ENCODE results near the gene ATG2B. TPM values are rescaled to one million over a fixed set of nuclear protein-coding genes. Genes with fewer than 3 reads are reported as not detected.

Gene ATG2B
- total RNA-seq, 3 donors from 2014 or later: 14.9 to 17.9 (median 17.4) TPM

DNA sequence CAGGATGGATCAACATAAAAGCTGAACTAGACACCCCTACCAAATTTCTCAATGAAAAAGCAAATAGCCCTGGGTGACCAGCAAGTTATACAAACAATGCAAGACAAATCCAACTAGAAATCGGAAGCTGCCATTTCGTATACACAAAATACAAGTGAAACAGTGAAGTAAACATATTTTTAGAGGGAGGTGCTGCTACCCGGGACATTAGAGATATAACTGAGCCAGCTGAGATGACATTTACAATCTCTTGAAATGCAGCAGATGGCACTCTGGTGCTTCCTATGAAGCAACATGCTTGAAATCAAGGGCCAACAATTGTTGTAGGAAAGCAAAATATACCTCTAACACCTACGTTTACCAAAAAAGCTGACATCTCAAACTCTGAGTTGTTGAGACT, 81.7 kb downstream of the ATG2B start:
- no peak for ATAC-seq
- Mint-ChIP-seq H3K9me3 (peaks cover 4% of the 10 kb centered on the region), H3K36me3 (ENCODE audit: insufficient read depth) (peaks cover 18% of the 10 kb centered on the region)

DNA sequence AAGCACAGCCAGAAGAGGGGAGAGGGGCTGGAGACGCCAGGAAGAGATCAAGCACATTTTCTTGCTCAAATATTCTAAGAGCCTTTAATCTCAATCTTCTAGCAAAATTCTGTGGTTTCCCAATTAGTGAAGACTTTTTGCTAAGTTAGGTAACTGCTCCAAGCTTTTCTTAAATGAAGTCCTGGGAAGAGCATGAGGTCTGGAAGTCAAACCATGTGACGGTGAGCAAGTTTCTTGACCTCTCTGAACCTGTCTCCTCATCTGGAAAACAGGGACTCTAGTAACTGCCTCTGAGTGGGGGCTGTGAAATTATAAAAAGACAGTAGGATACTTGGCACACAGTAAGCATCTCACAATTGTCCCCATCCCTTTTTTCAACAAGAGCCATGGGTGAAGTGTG, 83.0 kb downstream of the ATG2B start:
- Mint-ChIP-seq H3K9me3 (peaks cover 4% of the 10 kb centered on the region), H3K4me3 (no peak overlapping the region), H3K36me3 (ENCODE audit: insufficient read depth) (peaks cover 11% of the 10 kb centered on the region), H3K4me1 (ENCODE audit: low read depth) (no peaks in the 10 kb centered on the region), H3K27me3 (ENCODE audit: low read depth) (no peaks in the 10 kb centered on the region)
- DNase-seq (no peak), ATAC-seq (no peak)

More for the DNA sequence above, 81.7 kb downstream of the ATG2B start:
- DNase-seq: no peak
- H3K27me3 Mint-ChIP-seq (ENCODE audit: low read depth): no peaks in the 10 kb centered on the region
- H3K4me1 Mint-ChIP-seq (ENCODE audit: low read depth): no peaks in the 10 kb centered on the region
- H3K4me3 Mint-ChIP-seq: no peak overlapping the region

DNA sequence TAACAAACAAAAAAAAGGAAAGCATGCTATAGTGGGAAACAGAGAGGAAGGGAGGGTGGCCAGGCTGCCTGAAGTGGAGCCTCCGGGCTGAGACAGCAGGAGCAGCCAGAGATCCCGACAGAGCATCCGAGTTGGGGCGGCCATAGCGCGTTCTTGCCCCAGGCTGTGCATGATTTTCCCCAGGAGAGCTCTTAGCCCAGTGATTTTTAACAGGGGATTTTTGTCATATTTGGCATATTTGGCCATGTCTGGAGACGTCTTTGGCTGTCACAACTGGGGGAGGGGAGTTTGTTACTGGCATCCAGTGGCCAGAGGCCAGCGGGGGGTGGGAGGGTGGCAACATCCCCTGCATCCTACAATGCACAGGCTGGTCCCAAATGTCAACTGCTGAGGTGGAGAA, 83.6 kb downstream of the ATG2B start:
- DNase-seq: no peak
- ATAC-seq: no peak
- no peaks in the 10 kb centered on the region for H3K4me1 Mint-ChIP-seq (ENCODE audit: low read depth)
- H3K9me3 Mint-ChIP-seq: peaks cover 4% of the 10 kb centered on the region
- no peaks in the 10 kb centered on the region for H3K27me3 Mint-ChIP-seq (ENCODE audit: low read depth)
- no peak overlapping the region for H3K4me3 Mint-ChIP-seq
- H3K36me3 Mint-ChIP-seq (ENCODE audit: insufficient read depth): peaks cover 8% of the 10 kb centered on the region

- DNase-seq: no peak
- no peak overlapping the region for H3K4me3 Mint-ChIP-seq
- no peaks in the 10 kb centered on the region for H3K27me3 Mint-ChIP-seq (ENCODE audit: low read depth)
- H3K4me1 Mint-ChIP-seq (ENCODE audit: low read depth): no peaks in the 10 kb centered on the region
- H3K9me3 Mint-ChIP-seq: peaks cover 4% of the 10 kb centered on the region
- ATAC-seq: no peak
- peaks cover 4% of the 10 kb centered on the region for H3K36me3 Mint-ChIP-seq (ENCODE audit: insufficient read depth)
These were observed 85.3 kb downstream of the ATG2B start for GRCh38 chr14:96277890-96278289.

GRCh38 chr14:96275177-96276112, 87.7 kb downstream of the ATG2B start:
- ATAC-seq: peak in 1 of 2 donors; percentile 32
- Mint-ChIP-seq H3K36me3 (ENCODE audit: insufficient read depth) (peaks cover 4% of the 10 kb centered on the region), H3K4me1 (ENCODE audit: low read depth) (no peaks in the 10 kb centered on the region), H3K9me3 (peaks cover 4% of the 10 kb centered on the region), H3K4me3 (no peak overlapping the region), H3K27me3 (ENCODE audit: low read depth) (no peaks in the 10 kb centered on the region)
- DNase-seq: peak; percentile 67

GRCh38 chr14:96274543-96274942, 88.6 kb downstream of the ATG2B start:
- H3K36me3 Mint-ChIP-seq (ENCODE audit: insufficient read depth): peaks cover 3% of the 10 kb centered on the region
- H3K27me3 Mint-ChIP-seq (ENCODE audit: low read depth): no peaks in the 10 kb centered on the region
- ATAC-seq (no peak), DNase-seq (no peak)
- H3K4me1 Mint-ChIP-seq (ENCODE audit: low read depth): no peaks in the 10 kb centered on the region
- H3K9me3 Mint-ChIP-seq: peaks cover 4% of the 10 kb centered on the region
- no peak overlapping the region for H3K4me3 Mint-ChIP-seq

DNA sequence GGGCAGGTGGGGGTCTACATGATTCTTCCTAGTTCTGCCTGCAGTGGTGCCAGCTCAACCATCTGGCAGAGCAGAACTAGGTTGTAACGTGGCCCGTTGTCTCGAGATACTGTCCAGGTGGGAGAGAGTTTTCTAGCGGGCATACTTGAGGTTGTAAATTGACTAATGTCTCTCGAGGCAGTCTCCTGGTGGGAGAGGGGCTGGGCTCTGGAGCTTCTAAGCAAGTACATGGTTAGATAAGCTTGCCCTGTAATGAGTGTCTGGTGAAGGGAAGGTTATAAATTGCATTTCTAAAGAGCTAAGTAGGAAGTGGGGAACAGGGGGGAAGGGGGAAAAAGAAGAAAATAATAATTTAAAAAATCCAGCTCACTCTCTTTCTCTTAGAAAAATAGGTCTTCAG, 89.0 kb downstream of the ATG2B start:
- peaks cover 4% of the 10 kb centered on the region for H3K9me3 Mint-ChIP-seq
- H3K27me3 Mint-ChIP-seq (ENCODE audit: low read depth): no peaks in the 10 kb centered on the region
- no peaks in the 10 kb centered on the region for H3K36me3 Mint-ChIP-seq (ENCODE audit: insufficient read depth)
- ATAC-seq (no peak), DNase-seq (no peak)
- H3K4me1 Mint-ChIP-seq (ENCODE audit: low read depth): no peaks in the 10 kb centered on the region
- H3K4me3 Mint-ChIP-seq: no peak overlapping the region

DNA sequence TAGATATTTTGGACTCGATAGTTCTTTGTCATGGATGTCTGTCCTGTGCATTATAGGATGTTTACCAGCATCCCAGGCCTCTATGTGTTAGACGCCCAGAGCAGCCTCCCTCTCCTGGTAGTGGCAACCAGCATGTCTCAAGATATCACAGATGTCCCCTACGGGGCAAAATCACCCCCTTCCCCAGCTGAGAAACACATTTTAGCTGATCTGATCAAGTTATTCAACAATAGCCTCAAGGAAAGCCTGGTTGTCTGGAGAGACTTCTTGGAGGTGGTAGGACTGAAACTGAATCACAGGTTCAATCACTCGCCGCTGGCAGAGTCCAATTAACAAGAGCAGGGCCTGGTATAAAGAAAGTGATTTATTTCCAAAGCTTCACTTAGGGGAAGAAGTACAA, 89.5 kb downstream of the ATG2B start:
- no peak for ATAC-seq
- H3K27me3 Mint-ChIP-seq (ENCODE audit: low read depth): no peaks in the 10 kb centered on the region
- no peaks in the 10 kb centered on the region for H3K4me1 Mint-ChIP-seq (ENCODE audit: low read depth)
- no peak for DNase-seq
- no peak overlapping the region for H3K4me3 Mint-ChIP-seq
- no peaks in the 10 kb centered on the region for H3K36me3 Mint-ChIP-seq (ENCODE audit: insufficient read depth)
- peaks cover 4% of the 10 kb centered on the region for H3K9me3 Mint-ChIP-seq

DNA sequence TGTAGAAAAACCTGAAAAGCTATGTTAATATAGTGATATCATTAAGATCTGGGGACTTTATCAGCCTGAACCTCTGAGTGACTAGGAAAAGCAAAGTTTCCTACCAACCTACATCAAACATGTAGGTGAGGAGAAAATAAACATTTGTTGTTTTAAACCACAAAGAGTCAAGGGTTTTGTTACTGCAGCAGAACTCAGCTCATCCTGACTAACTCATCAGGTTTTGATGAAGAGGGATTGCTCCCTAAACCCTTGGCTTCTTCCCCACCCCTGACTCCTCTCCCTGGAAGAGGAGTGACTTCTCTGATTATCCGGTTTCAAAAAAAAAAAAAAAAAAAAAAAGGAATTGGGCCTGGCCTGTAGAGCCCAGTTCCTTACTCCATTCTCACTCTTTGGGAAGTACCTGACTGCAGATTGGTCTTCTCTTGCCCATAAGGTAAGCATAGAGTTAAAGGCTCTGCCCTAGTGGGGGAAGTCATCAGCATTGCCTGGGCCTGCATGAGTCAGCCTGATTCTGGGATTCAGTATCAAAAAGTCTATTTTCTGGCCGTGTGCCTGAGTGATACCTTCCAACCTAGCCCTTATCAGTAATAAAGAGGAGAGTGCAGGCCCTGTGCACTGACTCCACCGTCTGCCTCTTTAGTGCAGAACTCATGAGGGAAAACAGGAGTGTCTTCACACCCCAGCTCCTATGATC, 90.2 kb downstream of the ATG2B start:
- peaks cover 3% of the 10 kb centered on the region for H3K9me3 Mint-ChIP-seq

DNA sequence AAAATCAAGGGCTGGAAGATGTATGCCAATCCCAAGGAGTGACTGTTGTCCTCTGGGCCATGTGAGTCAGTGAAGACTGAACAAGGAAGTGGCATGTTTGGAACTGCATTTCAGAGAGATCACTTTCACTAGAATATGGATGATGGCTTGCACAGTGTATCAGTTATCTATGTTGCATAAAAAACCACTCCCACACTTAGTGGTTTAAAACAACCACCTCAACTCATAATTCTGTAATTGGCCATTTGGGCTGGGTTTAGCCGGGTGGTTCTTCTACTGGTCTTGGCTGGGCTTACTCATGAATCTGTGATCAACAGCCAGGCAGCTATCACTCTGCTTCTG, 91.7 kb downstream of the ATG2B start:
- no peaks in the 10 kb centered on the region for H3K36me3 Mint-ChIP-seq (ENCODE audit: insufficient read depth)
- no peaks in the 10 kb centered on the region for H3K9me3 Mint-ChIP-seq
- DNase-seq (no peak), ATAC-seq (no peak)
- H3K4me1 Mint-ChIP-seq (ENCODE audit: low read depth): no peaks in the 10 kb centered on the region
- H3K27me3 Mint-ChIP-seq (ENCODE audit: low read depth): peaks cover 3% of the 10 kb centered on the region
- H3K4me3 Mint-ChIP-seq: no peak overlapping the region

More for the DNA sequence above, 90.2 kb downstream of the ATG2B start:
- ATAC-seq: no peak
- Mint-ChIP-seq H3K36me3 (ENCODE audit: insufficient read depth) (no peaks in the 10 kb centered on the region), H3K4me3 (no peak overlapping the region), H3K27me3 (ENCODE audit: low read depth) (no peaks in the 10 kb centered on the region), H3K4me1 (ENCODE audit: low read depth) (no peaks in the 10 kb centered on the region)
- DNase-seq: no peak

- H3K27me3 Mint-ChIP-seq (ENCODE audit: low read depth): peaks cover 4% of the 10 kb centered on the region
- no peak overlapping the region for H3K4me3 Mint-ChIP-seq
These were observed 92.3 kb downstream of the ATG2B start for GRCh38 chr14:96270565-96271420.

DNA sequence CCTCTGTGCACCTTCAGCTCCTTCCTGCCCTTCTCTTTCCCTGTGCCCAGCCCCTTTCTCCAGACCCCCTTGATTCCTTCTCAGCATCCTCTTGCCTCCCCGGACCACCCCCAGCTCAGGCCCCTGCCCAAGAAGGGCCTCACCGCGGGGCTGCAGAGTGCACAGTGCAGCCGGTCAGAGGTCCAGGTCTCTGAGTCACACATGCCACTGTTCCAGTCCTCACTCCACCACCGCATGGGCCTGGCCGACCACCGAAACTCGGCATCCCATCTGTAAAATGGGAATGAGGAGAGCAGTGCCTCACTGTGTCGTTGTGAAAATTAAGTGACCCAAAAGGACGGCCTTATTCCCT, 93.8 kb downstream of the ATG2B start:
- peaks cover 4% of the 10 kb centered on the region for H3K27me3 Mint-ChIP-seq (ENCODE audit: low read depth)
- no peak for ATAC-seq
- no peaks in the 10 kb centered on the region for H3K36me3 Mint-ChIP-seq (ENCODE audit: insufficient read depth)
- H3K9me3 Mint-ChIP-seq: no peaks in the 10 kb centered on the region
- no peak for DNase-seq
- no peaks in the 10 kb centered on the region for H3K4me1 Mint-ChIP-seq (ENCODE audit: low read depth)
- H3K4me3 Mint-ChIP-seq: no peak overlapping the region

More at GRCh38 chr14:96270565-96271420, 92.3 kb downstream of the ATG2B start:
- Mint-ChIP-seq H3K9me3 (no peaks in the 10 kb centered on the region), H3K36me3 (ENCODE audit: insufficient read depth) (no peaks in the 10 kb centered on the region), H3K4me1 (ENCODE audit: low read depth) (no peaks in the 10 kb centered on the region)
- ATAC-seq (no peak), DNase-seq (no peak)

DNA sequence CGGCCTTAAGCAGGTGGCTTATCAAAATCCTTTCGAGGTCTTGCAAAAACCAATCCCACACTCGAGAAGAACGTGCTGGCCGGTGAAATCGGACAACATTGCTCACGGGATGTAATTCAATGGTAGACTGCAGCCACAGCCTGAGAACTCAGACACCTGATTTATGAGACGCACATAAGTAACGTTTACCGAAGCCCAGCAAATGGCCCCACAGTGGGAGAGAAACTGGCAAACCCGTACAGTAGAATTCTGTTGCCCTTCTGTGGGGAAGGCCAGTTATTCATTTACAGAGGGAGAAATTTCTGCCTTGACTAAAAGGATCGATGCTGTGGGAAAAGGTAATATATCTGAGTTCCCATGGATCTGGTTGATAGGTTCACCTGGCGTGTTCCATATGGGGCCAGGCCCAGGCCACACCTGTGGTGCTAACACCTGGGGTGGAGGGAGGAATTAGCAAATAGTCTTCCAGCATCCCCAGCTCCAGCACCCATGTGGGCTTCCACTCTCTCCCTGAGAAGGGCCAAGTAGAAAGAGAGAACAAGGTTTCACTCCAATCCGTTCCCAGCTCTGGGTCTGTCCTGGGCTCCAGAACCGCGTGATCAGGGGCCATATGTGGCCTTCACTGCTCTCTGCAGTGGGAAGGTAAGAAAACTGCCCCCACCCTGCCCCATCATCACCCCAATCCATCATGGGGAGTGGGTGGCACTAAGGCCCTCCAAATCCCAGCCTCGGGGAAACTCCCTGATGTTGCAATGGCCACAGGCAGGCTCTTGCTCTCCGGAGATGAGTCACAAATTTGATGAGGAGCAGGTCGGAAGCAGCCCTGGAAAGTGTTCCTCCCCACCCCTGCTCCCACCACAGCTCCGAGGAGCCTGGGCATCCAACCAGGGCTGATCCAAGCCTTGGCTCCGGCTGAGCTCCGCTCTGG, 94.4 kb downstream of the ATG2B start:
- Mint-ChIP-seq H3K9me3 (no peaks in the 10 kb centered on the region), H3K4me3 (no peak overlapping the region), H3K36me3 (ENCODE audit: insufficient read depth) (no peaks in the 10 kb centered on the region), H3K27me3 (ENCODE audit: low read depth) (peaks cover 4% of the 10 kb centered on the region), H3K4me1 (ENCODE audit: low read depth) (no peaks in the 10 kb centered on the region)
- DNase-seq (no peak), ATAC-seq (no peak)

Measured in activated T-cell treated with anti-CD3 and anti-CD28 coated beads, Interleukin-2, amount 50 U/mL, for 4 hours (primary cell).